ENCODE measurements around the gene HOXB6. TPM values are rescaled to one million over a fixed set of nuclear protein-coding genes. Genes with fewer than 3 reads are reported as not detected.

HOXB6 gene
- polyA plus RNA-seq, 1 donor = 9.8 TPM

DNA sequence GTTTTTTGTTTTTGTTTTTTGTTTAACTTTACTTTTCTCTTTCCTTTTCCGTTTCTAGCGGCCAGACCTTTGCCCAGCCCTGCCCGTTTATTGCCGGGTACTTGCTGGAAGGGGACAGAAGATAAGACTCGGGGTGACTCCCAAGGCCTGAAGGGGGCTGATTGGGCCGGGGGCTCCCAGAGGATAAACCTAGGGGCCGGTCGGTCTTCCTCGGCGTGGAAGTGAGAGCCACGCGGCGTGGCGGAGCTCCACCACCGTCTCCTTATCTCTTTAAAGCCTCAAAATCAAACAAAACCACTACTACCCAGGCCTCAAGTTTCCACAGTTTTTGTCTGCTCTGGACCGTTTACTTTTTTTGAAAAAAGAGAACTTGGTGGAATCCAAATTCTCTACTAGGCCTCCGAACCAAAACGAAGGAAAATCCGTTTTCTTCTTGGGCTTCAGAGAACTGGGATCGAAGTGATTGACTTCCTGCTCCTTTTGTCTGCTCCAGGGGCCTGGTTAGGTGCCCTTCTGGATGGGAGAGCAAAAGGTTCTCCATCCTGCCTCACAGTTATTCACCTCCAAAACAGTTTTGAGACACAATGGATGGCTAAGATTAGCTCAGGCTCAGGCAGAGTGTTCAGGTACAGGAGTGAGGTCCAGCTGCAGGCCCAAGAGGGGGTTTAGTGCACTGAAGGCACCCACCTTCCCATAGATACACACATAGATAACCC, 29.9 kb upstream of the HOXB6 start:
- Histone ChIP-seq H3K9me3 (ENCODE audit: control insufficient read depth, low read depth, low read length) (peaks cover 7% of the 10 kb centered on the region), H3K27ac (ENCODE audit: low read length) (no peak overlapping the region), H3K4me3 (ENCODE audit: low read length) (no peak overlapping the region), H3K4me1 (ENCODE audit: control insufficient read depth, insufficient read depth, low read length) (peaks cover 37% of the 10 kb centered on the region), H3K36me3 (ENCODE audit: control insufficient read depth, insufficient read depth, low read length) (no peaks in the 10 kb centered on the region), H3K27me3 (ENCODE audit: control insufficient read depth, insufficient read depth, low read length) (peaks cover 100% of the 10 kb centered on the region)
- DNase-seq = peak in 1 of 2 donors; percentile 62
- 6% methylated on average over 3 of the region's 20 CpGs for WGBS (ENCODE audit: insufficient coverage, low lambda C conversion rate)

- H3K9me3 ChIP-seq (ENCODE audit: control insufficient read depth, low read depth, low read length) = peaks cover 9% of the 10 kb centered on the region
- no peak overlapping the region for H3K4me3 ChIP-seq (ENCODE audit: low read length)
- DNase-seq = no peak
- no CpG with 5 or more reads among the region's 35 CpGs for WGBS (ENCODE audit: insufficient coverage, low lambda C conversion rate)
- H3K4me1 ChIP-seq (ENCODE audit: control insufficient read depth, insufficient read depth, low read length) = peaks cover 40% of the 10 kb centered on the region
- H3K27me3 ChIP-seq (ENCODE audit: control insufficient read depth, insufficient read depth, low read length) = peaks cover 100% of the 10 kb centered on the region
- H3K27ac ChIP-seq (ENCODE audit: low read length) = no peak overlapping the region
- no peaks in the 10 kb centered on the region for H3K36me3 ChIP-seq (ENCODE audit: control insufficient read depth, insufficient read depth, low read length)
Observed at GRCh38 chr17:48633266-48633677, 28.5 kb upstream of the HOXB6 start.

DNA sequence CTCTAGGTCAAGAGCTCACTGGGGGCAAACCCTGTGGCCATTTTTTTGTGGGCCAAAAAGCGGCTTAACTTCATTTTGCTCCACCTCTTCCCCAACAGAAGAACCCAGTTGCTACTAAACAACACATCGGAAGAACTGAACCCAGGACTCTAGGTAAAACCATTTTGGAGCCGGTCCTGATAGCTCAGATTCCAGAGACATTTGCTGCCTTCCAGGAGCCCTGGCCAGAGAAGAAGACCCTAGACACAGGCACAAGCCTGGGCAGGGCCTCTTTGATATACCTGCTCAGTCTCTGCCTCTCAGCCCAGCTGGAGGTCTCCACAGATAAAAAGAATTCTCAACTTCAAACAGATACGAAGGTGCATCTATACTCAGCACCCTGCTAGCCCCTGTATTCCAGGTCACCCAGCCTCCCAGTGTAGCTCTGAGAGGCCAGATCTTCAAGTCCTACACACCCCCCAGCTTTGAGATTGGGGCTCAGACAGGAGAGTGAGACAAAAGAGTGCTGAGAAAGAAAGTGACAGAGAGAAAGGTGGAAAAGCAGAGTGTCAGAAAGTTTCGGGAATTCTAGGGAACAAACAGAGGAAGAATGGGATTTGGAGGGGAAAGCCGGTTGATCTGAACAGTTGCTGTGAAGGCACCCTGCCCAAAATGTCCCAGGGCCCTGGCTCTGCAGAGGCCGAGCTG, 27.9 kb upstream of the HOXB6 start:
- H3K36me3 ChIP-seq (ENCODE audit: control insufficient read depth, insufficient read depth, low read length) = no peaks in the 10 kb centered on the region
- no peak overlapping the region for H3K27ac ChIP-seq (ENCODE audit: low read length)
- H3K4me3 ChIP-seq (ENCODE audit: low read length) = no peak overlapping the region
- H3K27me3 ChIP-seq (ENCODE audit: control insufficient read depth, insufficient read depth, low read length) = peaks cover 100% of the 10 kb centered on the region
- H3K9me3 ChIP-seq (ENCODE audit: control insufficient read depth, low read depth, low read length) = peaks cover 9% of the 10 kb centered on the region
- peaks cover 40% of the 10 kb centered on the region for H3K4me1 ChIP-seq (ENCODE audit: control insufficient read depth, insufficient read depth, low read length)
- WGBS (ENCODE audit: insufficient coverage, low lambda C conversion rate) = no CpG with 5 or more reads among the region's 7 CpGs
- no peak for DNase-seq

DNA sequence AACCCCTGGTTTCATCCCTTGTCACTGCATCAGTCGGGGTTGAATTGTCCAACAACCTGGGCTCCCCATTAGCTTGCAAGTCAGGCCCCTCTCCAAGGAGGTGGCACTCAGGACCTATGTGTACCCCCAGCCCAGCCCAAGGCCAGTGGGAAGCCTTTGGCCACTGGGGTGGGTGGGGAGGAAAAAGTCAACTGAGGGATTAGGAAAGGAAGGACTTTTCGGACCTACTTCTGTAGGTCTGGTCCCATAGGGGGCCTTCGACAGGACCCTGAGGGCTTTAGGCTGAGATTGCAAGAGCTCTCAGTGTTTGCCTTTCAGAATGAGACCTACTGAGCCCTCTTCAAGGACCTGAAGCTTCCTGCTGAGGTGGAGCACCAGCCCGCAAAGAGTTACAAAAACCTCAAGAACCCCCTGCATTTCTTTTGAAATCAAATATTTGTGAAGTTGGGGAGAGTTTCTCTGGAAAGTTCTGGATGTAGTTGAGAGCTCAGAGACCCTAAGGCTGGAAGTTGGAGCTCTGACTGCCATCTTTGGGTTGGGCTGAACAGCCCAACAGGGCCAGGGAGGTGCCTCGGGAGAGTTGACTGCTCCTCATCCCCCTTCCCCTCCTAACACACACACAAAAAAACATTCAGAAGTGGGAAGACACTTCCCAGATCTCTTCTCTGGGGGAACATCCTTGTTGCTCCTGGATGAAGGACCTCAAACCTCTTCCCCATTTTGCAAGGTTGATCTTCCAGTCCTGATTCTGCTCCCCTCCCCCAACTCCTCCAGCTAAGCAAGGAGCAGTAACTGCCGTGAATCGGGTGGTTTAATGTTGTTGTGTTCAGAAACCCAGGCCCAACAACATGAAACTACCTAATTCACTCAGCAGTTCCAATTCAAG, 27.1 kb upstream of the HOXB6 start:
- H3K27ac ChIP-seq (ENCODE audit: low read length) = no peak overlapping the region
- H3K9me3 ChIP-seq (ENCODE audit: control insufficient read depth, low read depth, low read length) = peaks cover 9% of the 10 kb centered on the region
- H3K4me3 ChIP-seq (ENCODE audit: low read length) = no peak overlapping the region
- no CpG with 5 or more reads among the region's 7 CpGs for WGBS (ENCODE audit: insufficient coverage, low lambda C conversion rate)
- H3K4me1 ChIP-seq (ENCODE audit: control insufficient read depth, insufficient read depth, low read length) = peaks cover 41% of the 10 kb centered on the region
- no peaks in the 10 kb centered on the region for H3K36me3 ChIP-seq (ENCODE audit: control insufficient read depth, insufficient read depth, low read length)
- DNase-seq = no peak
- peaks cover 100% of the 10 kb centered on the region for H3K27me3 ChIP-seq (ENCODE audit: control insufficient read depth, insufficient read depth, low read length)

GRCh38 chr17:48630925-48631692, 26.3 kb upstream of the HOXB6 start:
- H3K4me1 ChIP-seq (ENCODE audit: control insufficient read depth, insufficient read depth, low read length) = peaks cover 46% of the 10 kb centered on the region
- H3K27ac ChIP-seq (ENCODE audit: low read length) = peak overlapping the region; percentile 5
- peaks cover 11% of the 10 kb centered on the region for H3K9me3 ChIP-seq (ENCODE audit: control insufficient read depth, low read depth, low read length)
- no peaks in the 10 kb centered on the region for H3K36me3 ChIP-seq (ENCODE audit: control insufficient read depth, insufficient read depth, low read length)
- peak; percentile 44 to 69 for DNase-seq
- H3K27me3 ChIP-seq (ENCODE audit: control insufficient read depth, insufficient read depth, low read length) = peaks cover 99% of the 10 kb centered on the region
- no peak overlapping the region for H3K4me3 ChIP-seq (ENCODE audit: low read length)
- 17% methylated on average over 1 of the region's 15 CpGs for WGBS (ENCODE audit: insufficient coverage, low lambda C conversion rate)

GRCh38 chr17:48630009-48630924, 25.5 kb upstream of the HOXB6 start:
- peaks cover 50% of the 10 kb centered on the region for H3K4me1 ChIP-seq (ENCODE audit: control insufficient read depth, insufficient read depth, low read length)
- DNase-seq = no peak
- no peak overlapping the region for H3K27ac ChIP-seq (ENCODE audit: low read length)
- peaks cover 99% of the 10 kb centered on the region for H3K27me3 ChIP-seq (ENCODE audit: control insufficient read depth, insufficient read depth, low read length)
- peaks cover 11% of the 10 kb centered on the region for H3K9me3 ChIP-seq (ENCODE audit: control insufficient read depth, low read depth, low read length)
- no peaks in the 10 kb centered on the region for H3K36me3 ChIP-seq (ENCODE audit: control insufficient read depth, insufficient read depth, low read length)
- WGBS (ENCODE audit: insufficient coverage, low lambda C conversion rate) = 36% methylated on average over 7 of the region's 15 CpGs
- H3K4me3 ChIP-seq (ENCODE audit: low read length) = no peak overlapping the region

GRCh38 chr17:48629411-48629759, 24.6 kb upstream of the HOXB6 start:
- H3K36me3 ChIP-seq (ENCODE audit: control insufficient read depth, insufficient read depth, low read length) = no peaks in the 10 kb centered on the region
- peaks cover 99% of the 10 kb centered on the region for H3K27me3 ChIP-seq (ENCODE audit: control insufficient read depth, insufficient read depth, low read length)
- H3K4me1 ChIP-seq (ENCODE audit: control insufficient read depth, insufficient read depth, low read length) = peaks cover 41% of the 10 kb centered on the region
- H3K27ac ChIP-seq (ENCODE audit: low read length) = no peak overlapping the region
- no peak for DNase-seq
- 0% methylated on average over 2 of the region's 5 CpGs for WGBS (ENCODE audit: insufficient coverage, low lambda C conversion rate)
- H3K4me3 ChIP-seq (ENCODE audit: low read length) = no peak overlapping the region
- peaks cover 16% of the 10 kb centered on the region for H3K9me3 ChIP-seq (ENCODE audit: control insufficient read depth, low read depth, low read length)

DNA sequence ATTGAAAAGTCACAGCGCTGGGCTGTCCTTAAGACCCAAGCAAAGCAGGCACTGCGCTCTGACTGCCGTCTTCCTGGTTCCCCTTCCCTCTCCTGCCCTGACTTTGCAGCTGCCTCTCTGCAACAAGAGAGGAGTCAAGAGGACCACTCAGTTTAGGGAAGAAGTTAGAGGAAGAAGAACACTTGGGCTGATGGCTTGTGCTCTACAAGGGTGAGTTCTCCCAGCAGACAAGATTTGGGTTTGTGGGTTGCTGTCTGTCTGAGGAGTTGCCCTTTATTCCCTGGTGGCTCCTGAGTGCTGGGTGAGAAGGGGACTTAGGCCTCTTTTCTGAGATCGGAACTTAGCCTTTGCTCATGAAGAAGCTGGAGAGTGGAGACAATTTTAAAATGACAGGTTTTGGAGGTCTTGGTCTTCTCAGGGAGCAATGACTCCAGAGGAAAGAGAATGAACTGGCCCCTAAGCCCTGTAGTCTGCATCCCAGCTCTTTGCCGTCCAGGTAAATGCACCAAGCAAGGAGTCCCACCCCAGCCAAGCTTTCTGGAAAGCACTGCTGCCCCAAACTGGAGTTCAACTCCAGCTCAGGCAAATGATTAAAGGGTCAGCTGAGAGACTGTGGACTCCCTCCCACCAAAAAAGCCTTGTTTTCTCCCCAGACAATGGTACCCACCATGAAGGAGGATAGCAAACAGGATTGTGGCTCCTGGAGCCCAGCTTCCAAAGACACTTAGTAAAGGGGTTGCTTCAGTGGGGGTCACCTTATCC, 24.0 kb upstream of the HOXB6 start:
- no peaks in the 10 kb centered on the region for H3K36me3 ChIP-seq (ENCODE audit: control insufficient read depth, insufficient read depth, low read length)
- H3K4me1 ChIP-seq (ENCODE audit: control insufficient read depth, insufficient read depth, low read length) = peaks cover 36% of the 10 kb centered on the region
- H3K27me3 ChIP-seq (ENCODE audit: control insufficient read depth, insufficient read depth, low read length) = peaks cover 99% of the 10 kb centered on the region
- no CpG with 5 or more reads among the region's 5 CpGs for WGBS (ENCODE audit: insufficient coverage, low lambda C conversion rate)
- DNase-seq = no peak
- no peak overlapping the region for H3K27ac ChIP-seq (ENCODE audit: low read length)
- no peak overlapping the region for H3K4me3 ChIP-seq (ENCODE audit: low read length)
- peaks cover 14% of the 10 kb centered on the region for H3K9me3 ChIP-seq (ENCODE audit: control insufficient read depth, low read depth, low read length)

Data from large intestine (tissue), 3 donors.